Muscle of back (tissue), 11 donors: ENCODE measurements around the gene LAMP5. TPM values are rescaled to one million over a fixed set of nuclear protein-coding genes. Genes with fewer than 3 reads are reported as not detected.

ENCODE experiments used
- DNase-seq, 3 donors: peaks; one replicate each; pipeline versions ENCODE4 v3.0.0 to v3.0.0-alpha.2; 2013
- polyA plus RNA-seq, 10 donors: library from polyadenylated mRNA; unstranded; fragments of 120-200 nt; gene quantifications; one replicate each; pipeline ENCODE4 v1.2.1, GENCODE V29; 2013; ENCODE audit not compliant: insufficient read length in 10 of 10

LAMP5 gene
- polyA plus RNA-seq, 10 donors, result 0.19 to 0.94 (median 0.42) TPM

GRCh38 chr20:9499126-9499899 is 15.1 kb upstream of the LAMP5 start:
- DNase-seq, result no peak

GRCh38 chr20:9500121-9500520 is 14.3 kb upstream of the LAMP5 start:
- DNase-seq, result peak in 1 of 3 donors; percentile 16

GRCh38 chr20:9501473-9501872 is 12.9 kb upstream of the LAMP5 start:
- DNase-seq, result no peak

GRCh38 chr20:9503526-9504245 is 10.7 kb upstream of the LAMP5 start:
- DNase-seq, result peak in 1 of 3 donors; percentile 42

GRCh38 chr20:9506280-9506821 is 8.0 kb upstream of the LAMP5 start:
- DNase-seq, result peak in 1 of 3 donors; percentile 21

- DNase-seq, result peak in 1 of 3 donors; percentile 24
Observed at GRCh38 chr20:9506964-9507369, 7.4 kb upstream of the LAMP5 start.

- peak in 1 of 3 donors; percentile 10 for DNase-seq
Observed at GRCh38 chr20:9507544-9508239, 6.7 kb upstream of the LAMP5 start.

GRCh38 chr20:9508240-9508661 is 6.1 kb upstream of the LAMP5 start:
- no peak for DNase-seq

- DNase-seq, result peak in 1 of 3 donors; percentile 8
Observed at GRCh38 chr20:9508696-9509178, 5.7 kb upstream of the LAMP5 start.

GRCh38 chr20:9509246-9509645 is 5.1 kb upstream of the LAMP5 start:
- DNase-seq, result no peak

GRCh38 chr20:9510911-9511310 is 3.5 kb upstream of the LAMP5 start:
- no peak for DNase-seq

GRCh38 chr20:9514072-9514460 is 324 bp upstream of the LAMP5 start:
- no peak for DNase-seq

GRCh38 chr20:9515214-9515585 is 810 bp downstream of the LAMP5 start:
- peak in 1 of 3 donors; percentile 16 for DNase-seq

- peak in 1 of 3 donors; percentile 42 for DNase-seq
Observed at GRCh38 chr20:9515741-9516233, 1.4 kb downstream of the LAMP5 start.

GRCh38 chr20:9516234-9516871 is 2.0 kb downstream of the LAMP5 start:
- DNase-seq, result peak in 1 of 3 donors; percentile 48

GRCh38 chr20:9517297-9518162 is 3.1 kb downstream of the LAMP5 start:
- no peak for DNase-seq

GRCh38 chr20:9518576-9519175 is 4.3 kb downstream of the LAMP5 start:
- DNase-seq, result no peak

- no peak for DNase-seq
Observed at GRCh38 chr20:9520086-9520485, 5.7 kb downstream of the LAMP5 start.

GRCh38 chr20:9523636-9524035 is 9.2 kb downstream of the LAMP5 start:
- peak in 1 of 3 donors; percentile 7 for DNase-seq

- DNase-seq, result no peak
Observed at GRCh38 chr20:9531581-9531980, 17.2 kb downstream of the LAMP5 start.
